ENCODE results near the gene CMTM8. TPM values are rescaled to one million over a fixed set of nuclear protein-coding genes. Genes with fewer than 3 reads are reported as not detected.

Gene CMTM8
- total and polyA plus RNA-seq, 11 donors = 1.7 to 12.1 (median 3.6) TPM

GRCh38 chr3:32303977-32304881 is 65.7 kb downstream of the CMTM8 start:
- H3K27ac ChIP-seq = peak overlapping the region in 8 of 12 donors; percentile 2 to 79 (median 33)

DNA sequence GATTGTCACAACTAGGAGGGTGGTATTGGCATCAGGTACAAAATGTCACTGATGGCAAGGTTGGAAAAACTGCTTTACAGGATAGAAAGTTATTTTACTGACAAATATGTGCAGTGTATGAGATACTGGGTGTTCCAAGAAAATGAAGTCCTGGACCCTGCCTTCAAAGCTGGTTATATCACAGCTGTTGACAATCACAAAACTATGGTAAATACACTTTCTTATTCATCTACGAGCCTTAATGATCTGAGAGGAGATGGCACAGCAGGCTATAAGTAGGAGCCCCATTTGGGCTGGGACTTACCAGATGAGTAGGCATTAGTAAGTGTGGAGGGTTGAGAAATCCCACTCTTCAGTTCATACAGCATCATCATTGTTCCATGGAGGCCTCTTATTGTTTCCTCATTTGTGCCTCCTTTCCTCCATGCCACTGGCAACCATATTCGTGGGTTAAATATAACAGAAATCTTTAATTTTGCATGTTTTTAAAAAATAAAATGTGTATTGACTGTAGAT is 66.9 kb downstream of the CMTM8 start:
- Histone ChIP-seq H3K27me3 (no peaks in the 10 kb centered on the region), H3K9me3 (no peaks in the 10 kb centered on the region), H3K27ac (peak overlapping the region in 7 of 12 donors; percentile 2 to 36 (median 31)), H3K4me3 (no peak overlapping the region), H3K4me1 (peaks cover 0 to 38% (median 9%) of the 10 kb centered on the region in 12 donors), H3K36me3 (no peaks in the 10 kb centered on the region)
- DNase-seq = no peak
- ATAC-seq = no peak
- TF ChIP-seq POLR2A (IDR thresholded peaks at IDR 0.05) (no peak), CTCF (IDR thresholded peaks at IDR 0.05) (no peak)
- WGBS, 4 donors = 78 to 87% (median 84%) methylated on average over 2 of the region's 2 CpGs
- intact Hi-C loops (cut with DNase I) = no loop called here

More at GRCh38 chr3:32303977-32304881, 65.7 kb downstream of the CMTM8 start:
- H3K4me1 ChIP-seq = peaks cover 0 to 32% (median 5%) of the 10 kb centered on the region in 12 donors
- H3K27me3 ChIP-seq = no peaks in the 10 kb centered on the region
- whole genome bisulfite sequencing, 4 donors = 84 to 91% (median 89%) methylated on average over 3 of the region's 3 CpGs
- no peaks in the 10 kb centered on the region for H3K9me3 ChIP-seq
- TF ChIP-seq CTCF (IDR thresholded peaks at IDR 0.05) = no peak
- no peak for TF ChIP-seq POLR2A (IDR thresholded peaks at IDR 0.05)
- intact Hi-C loops (cut with DNase I) = no loop called here
- DNase-seq = no peak
- H3K4me3 ChIP-seq = no peak overlapping the region
- H3K36me3 ChIP-seq = no peaks in the 10 kb centered on the region
- peak in 2 of 4 donors; percentile 22 to 55 for ATAC-seq

- DNase-seq (no peak), ATAC-seq (no peak)
- WGBS, 4 donors = 96 to 100% (median 99%) methylated on average over 3 of the region's 3 CpGs
- H3K27ac ChIP-seq = no peak overlapping the region
- no peak overlapping the region for H3K4me3 ChIP-seq
- H3K36me3 ChIP-seq = no peaks in the 10 kb centered on the region
- H3K9me3 ChIP-seq = no peaks in the 10 kb centered on the region
- intact Hi-C loops (cut with DNase I) = no loop called here
- TF ChIP-seq CTCF (IDR thresholded peaks at IDR 0.05) (no peak), POLR2A (IDR thresholded peaks at IDR 0.05) (no peak)
- H3K4me1 ChIP-seq = peaks cover 0 to 44% (median 13%) of the 10 kb centered on the region in 12 donors
- no peaks in the 10 kb centered on the region for H3K27me3 ChIP-seq
Measured at GRCh38 chr3:32306072-32306471, 67.6 kb downstream of the CMTM8 start.

DNA sequence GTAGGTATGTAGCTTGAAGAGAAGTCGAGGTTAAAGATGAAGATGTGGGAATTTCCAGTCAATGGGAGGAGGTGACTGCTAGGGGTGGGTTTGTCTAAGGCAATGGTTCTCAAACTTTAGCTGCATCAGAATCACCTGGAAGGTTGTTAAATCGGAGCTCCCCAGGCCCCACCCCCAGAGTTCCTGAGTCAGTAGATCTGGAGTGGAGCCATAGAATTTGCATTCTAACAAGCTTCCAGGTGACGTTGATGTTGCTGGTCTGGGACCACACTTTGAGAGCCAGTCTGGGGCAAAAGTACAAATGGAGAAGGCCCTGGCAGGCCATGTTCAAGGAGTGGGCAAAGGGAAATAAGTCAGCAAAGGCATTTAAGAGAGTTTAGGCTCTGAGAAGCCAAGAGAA is 69.1 kb downstream of the CMTM8 start:
- no peak for ATAC-seq
- H3K27ac ChIP-seq = no peak overlapping the region
- H3K4me1 ChIP-seq = peaks cover 0 to 48% (median 14%) of the 10 kb centered on the region in 12 donors
- no peaks in the 10 kb centered on the region for H3K9me3 ChIP-seq
- WGBS, 4 donors = 77 to 84% (median 80%) methylated on average over 3 of the region's 3 CpGs
- H3K36me3 ChIP-seq = no peaks in the 10 kb centered on the region
- H3K4me3 ChIP-seq = no peak overlapping the region
- TF ChIP-seq CTCF (IDR thresholded peaks at IDR 0.05) = no peak
- no peak for DNase-seq
- H3K27me3 ChIP-seq = no peaks in the 10 kb centered on the region
- intact Hi-C loops (cut with DNase I) = no loop called here
